Ovary (tissue), 9 donors: Measurements from ENCODE around the gene LMF1. TPM values are rescaled to one million over a fixed set of nuclear protein-coding genes. Genes with fewer than 3 reads are reported as not detected.
A peak's percentile ranks its signal among the peaks of the same experiment; 100 is the strongest.

Experiments used
- DNase-seq, 5 donors: peaks; one replicate each; pipeline ENCODE4 v3.0.0-alpha.2; 2019 to 2020
- H3K27ac ChIP-seq, 2 donors: fragments of 200-600 bp; one replicate each; pipeline versions ENCODE4 v1.5.1 to v1.8.0; 2019 to 2022
- H3K27me3 ChIP-seq: fragments of 200-600 bp; one replicate; pipeline ENCODE4 v1.8.0; 2022
- H3K36me3 ChIP-seq: fragments of 200-600 bp; sonication (generic); one replicate; pipeline ENCODE4 v1.5.1; 2019
- H3K4me1 ChIP-seq: one replicate; pipeline ENCODE4 v1.8.1; 2013; ENCODE audit warnings: mild to moderate bottlenecking, moderate library complexity; ENCODE audit not compliant: insufficient read depth
- H3K4me3 ChIP-seq: fragments of 200-600 bp; sonication (generic); one replicate; pipeline ENCODE4 v1.5.1; 2017
- H3K9me3 ChIP-seq, 2 donors: fragments of 200-600 bp in 1 of 2; sonication (generic) in 1 of 2; one replicate each; pipeline versions ENCODE4 v1.5.1 to v1.8.1; 2013 to 2019; ENCODE audit warnings: mild to moderate bottlenecking in 1 of 2, moderate library complexity in 1 of 2
- CTCF ChIP-seq, 3 donors: fragments of 450-650 bp in 2 of 3; fragments of 200-600 bp in 1 of 3; IDR thresholded peaks; one replicate each; pipeline versions ENCODE4 v1.5.1 to v1.8.0; 2016 to 2022; ENCODE audit warnings: antibody characterized with exemption in 3 of 3, mild to moderate bottlenecking in 1 of 3
- EP300 ChIP-seq: sonication (generic); formaldehyde crosslinking; IDR thresholded peaks from one replicate; pipeline ENCODE4 v1.6.1; 2017; ENCODE audit warnings: antibody characterized with exemption
- POLR2A ChIP-seq: fragments of 450-650 bp; IDR thresholded peaks from one replicate; pipeline ENCODE4 v1.6.1; 2017; ENCODE audit warnings: antibody characterized with exemption, mild to moderate bottlenecking, moderate library complexity
- WGBS, 3 donors: extraction: QIAGEN DNeasy Blood & Tissue Kit in 1 of 3; methylation state at CpG; one replicate each; pipeline versions ENCODE4 v1.1.5 to v1.1.7; 2013 to 2017; 5-methylcytosine and 5-hydroxymethylcytosine counted together
- intact Hi-C, 4 donors: fragments of 100-400 bp; cut with DNase I; formaldehyde crosslinking; loops; one replicate each; pipeline versions ENCODE4 v1.11.0 to v1.15.1; 2022 to 2023
- polyA plus RNA-seq, 2 donors: library from polyadenylated mRNA; stranded (reverse); fragments of 200-250 nt in 1 of 2; fragments of 350-450 nt in 1 of 2; fragmentation: Illumina TruSeq in 1 of 2; extraction: RNeasy Lipid Tissue Mini Kit (QIAGEN cat#74804) in 1 of 2; gene quantifications; one replicate each; pipeline ENCODE4 v1.2.3, GENCODE V29; 2013 to 2014
- total RNA-seq, 7 donors: library from RNA; depleted of rRNA in 2 of 7; stranded (reverse); fragments of >200 nt in 2 of 7; fragmentation: NEBNext Ultra II Directional in 3 of 7; extraction: Animal tissue kit (Norgen Biotek cat#: 25700) in 3 of 7; gene quantifications; one replicate each; pipeline versions ENCODE4 v1.1.0 to v1.2.4, GENCODE V29; 2016 to 2023
- donor health status: DM: no; HTN: no; CAD: no; lungs with moderate emphysema.
- donor health status: DM: no; HTN: no; CAD: no.
- donor health status: Bipolar disorder and iron deficiency.
- donor health status: DM: yes; HTN: yes; CAD: no.
- donor health status: DM: no; HTN: no; CAD: no.
- donor health status: DM: yes; HTN: yes; CAD: no.

The LMF1 gene
- total and polyA plus RNA-seq, 9 donors, result 7.8 to 31.9 (median 23.6) TPM

- TF ChIP-seq POLR2A (no peak), CTCF (IDR thresholded peaks at IDR 0.05) (no peak), EP300 (no peak)
- intact Hi-C loops, result no loop called here
These were observed 94.1 kb downstream of the LMF1 start for GRCh38 chr16:876523-877241.

GRCh38 chr16:876041-876335 lies 94.8 kb downstream of the LMF1 start:
- peak in 1 of 5 donors; percentile 6 for DNase-seq
- no peak for TF ChIP-seq POLR2A
- Histone ChIP-seq H3K36me3 (no peaks in the 10 kb centered on the region), H3K4me1 (no peaks in the 10 kb centered on the region), H3K4me3 (no peak overlapping the region), H3K27ac (no peak overlapping the region), H3K27me3 (no peaks in the 10 kb centered on the region), H3K9me3 (no peaks in the 10 kb centered on the region)
- WGBS, 3 donors, result 93 to 94% (median 93%) methylated on average over 22 of the region's 22 CpGs
- intact Hi-C loops, result no loop called here

More at GRCh38 chr16:876523-877241, 94.1 kb downstream of the LMF1 start:
- H3K27ac ChIP-seq, result no peak overlapping the region
- H3K4me1 ChIP-seq, result no peaks in the 10 kb centered on the region
- 89% methylated on average over 25 of the region's 25 CpGs for WGBS, 3 donors
- H3K36me3 ChIP-seq, result no peaks in the 10 kb centered on the region
- H3K27me3 ChIP-seq, result no peaks in the 10 kb centered on the region
- no peak overlapping the region for H3K4me3 ChIP-seq
- H3K9me3 ChIP-seq, result no peaks in the 10 kb centered on the region
- peak in 1 of 5 donors; percentile 8 for DNase-seq

GRCh38 chr16:875182-876040 lies 95.4 kb downstream of the LMF1 start:
- Histone ChIP-seq H3K4me3 (no peak overlapping the region), H3K27me3 (no peaks in the 10 kb centered on the region), H3K36me3 (no peaks in the 10 kb centered on the region), H3K4me1 (no peaks in the 10 kb centered on the region), H3K27ac (no peak overlapping the region), H3K9me3 (no peaks in the 10 kb centered on the region)
- no peak for TF ChIP-seq POLR2A
- TF ChIP-seq EP300, result no peak
- TF ChIP-seq CTCF (IDR thresholded peaks at IDR 0.05), result no peak
- peak in 1 of 5 donors; percentile 9 for DNase-seq
- intact Hi-C loops, result no loop called here
- WGBS, 3 donors, result 85 to 91% (median 86%) methylated on average over 24 to 30 of the region's 30 CpGs

GRCh38 chr16:874366-875181 lies 96.2 kb downstream of the LMF1 start:
- H3K4me1 ChIP-seq, result no peaks in the 10 kb centered on the region
- WGBS, 3 donors, result 71 to 77% (median 75%) methylated on average over 34 to 48 of the region's 48 CpGs
- intact Hi-C loops, result no loop called here
- no peak overlapping the region for H3K4me3 ChIP-seq
- TF ChIP-seq POLR2A (no peak), EP300 (no peak), CTCF (IDR thresholded peaks at IDR 0.05) (no peak)
- no peaks in the 10 kb centered on the region for H3K9me3 ChIP-seq
- no peaks in the 10 kb centered on the region for H3K27me3 ChIP-seq
- peak in 1 of 5 donors; percentile 14 for DNase-seq
- H3K27ac ChIP-seq, result no peak overlapping the region
- H3K36me3 ChIP-seq, result no peaks in the 10 kb centered on the region
